Lower leg skin (tissue), 4 donors: Measurements from ENCODE around the gene NPAS2. TPM values are rescaled to one million over a fixed set of nuclear protein-coding genes. Genes with fewer than 3 reads are reported as not detected.

ENCODE experiments used
- DNase-seq, 2 donors: peaks; one replicate each; pipeline ENCODE4 v3.0.0-alpha.2; 2019; ENCODE audit warnings: low spot score in 2 of 2
- H3K4me3 ChIP-seq: fragments of 200-600 bp; sonication (generic); 2 replicates; pipeline ENCODE4 v1.5.1; 2017; ENCODE audit warnings: mild to moderate bottlenecking, low read depth; ENCODE audit not compliant: poor library complexity, severe bottlenecking
- POLR2A ChIP-seq, 2 donors: fragments of 450-650 bp; IDR thresholded peaks; one replicate each; pipeline ENCODE4 v1.6.1; 2016 to 2017; ENCODE audit warnings: antibody characterized with exemption in 2 of 2, mild to moderate bottlenecking in 1 of 2, moderate library complexity in 1 of 2
- WGBS, 2 donors: methylation state at CpG; one replicate each; pipeline ENCODE4 v1.1.5; 2018; 5-methylcytosine and 5-hydroxymethylcytosine counted together
- intact Hi-C: fragments of 100-400 bp; cut with DNase I; formaldehyde crosslinking; loops from one replicate; pipeline ENCODE4 v1.15.0; 2023; ENCODE audit warnings: low total_unique reads
- total RNA-seq, 4 donors: library from RNA; depleted of rRNA; stranded (reverse); fragments of >200 nt; gene quantifications; one replicate each; pipeline ENCODE4 v1.1.0, GENCODE V29; 2016
- TF ChIP-seq, protein P1 (sequence below), 3 donors: fragments of 450-650 bp; IDR thresholded peaks; one replicate each; pipeline ENCODE4 v1.5.1; 2016; ENCODE audit warnings: antibody characterized with exemption in 3 of 3, mild to moderate bottlenecking in 3 of 3, moderate library complexity in 2 of 3

Gene NPAS2
- total RNA-seq, 4 donors from 2014 or later = 58.0 to 75.5 (median 62.1) TPM

DNA sequence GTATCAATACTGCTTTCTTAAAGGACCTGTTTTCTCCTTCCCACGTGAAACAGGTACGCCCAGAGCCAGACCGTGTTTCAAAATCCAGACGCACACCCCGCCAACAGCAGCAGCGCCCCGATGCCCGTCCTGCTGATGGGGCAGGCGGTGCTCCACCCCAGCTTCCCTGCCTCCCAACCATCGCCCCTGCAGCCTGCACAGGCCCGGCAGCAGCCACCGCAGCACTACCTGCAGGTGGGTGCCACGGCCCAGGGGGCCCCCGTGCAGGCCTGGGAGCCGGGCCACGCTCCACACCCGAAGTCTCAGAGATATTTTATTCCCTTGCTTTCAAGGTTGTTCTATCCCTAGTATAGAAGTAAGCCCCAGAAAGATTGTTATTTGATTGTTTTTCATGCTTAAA lies 173.4 kb downstream of the NPAS2 start:
- 87 to 93% methylated on average over 17 of the region's 17 CpGs for WGBS, 2 donors
- DNase-seq = peak in 1 of 2 donors; percentile 62
- TF ChIP-seq, protein P1, sequence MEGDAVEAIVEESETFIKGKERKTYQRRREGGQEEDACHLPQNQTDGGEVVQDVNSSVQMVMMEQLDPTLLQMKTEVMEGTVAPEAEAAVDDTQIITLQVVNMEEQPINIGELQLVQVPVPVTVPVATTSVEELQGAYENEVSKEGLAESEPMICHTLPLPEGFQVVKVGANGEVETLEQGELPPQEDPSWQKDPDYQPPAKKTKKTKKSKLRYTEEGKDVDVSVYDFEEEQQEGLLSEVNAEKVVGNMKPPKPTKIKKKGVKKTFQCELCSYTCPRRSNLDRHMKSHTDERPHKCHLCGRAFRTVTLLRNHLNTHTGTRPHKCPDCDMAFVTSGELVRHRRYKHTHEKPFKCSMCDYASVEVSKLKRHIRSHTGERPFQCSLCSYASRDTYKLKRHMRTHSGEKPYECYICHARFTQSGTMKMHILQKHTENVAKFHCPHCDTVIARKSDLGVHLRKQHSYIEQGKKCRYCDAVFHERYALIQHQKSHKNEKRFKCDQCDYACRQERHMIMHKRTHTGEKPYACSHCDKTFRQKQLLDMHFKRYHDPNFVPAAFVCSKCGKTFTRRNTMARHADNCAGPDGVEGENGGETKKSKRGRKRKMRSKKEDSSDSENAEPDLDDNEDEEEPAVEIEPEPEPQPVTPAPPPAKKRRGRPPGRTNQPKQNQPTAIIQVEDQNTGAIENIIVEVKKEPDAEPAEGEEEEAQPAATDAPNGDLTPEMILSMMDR (IDR thresholded peaks at IDR 0.05) = no peak
- no peak for TF ChIP-seq POLR2A (IDR thresholded peaks at IDR 0.05)
- no peak overlapping the region for H3K4me3 ChIP-seq
- intact Hi-C loops = no loop called here

DNA sequence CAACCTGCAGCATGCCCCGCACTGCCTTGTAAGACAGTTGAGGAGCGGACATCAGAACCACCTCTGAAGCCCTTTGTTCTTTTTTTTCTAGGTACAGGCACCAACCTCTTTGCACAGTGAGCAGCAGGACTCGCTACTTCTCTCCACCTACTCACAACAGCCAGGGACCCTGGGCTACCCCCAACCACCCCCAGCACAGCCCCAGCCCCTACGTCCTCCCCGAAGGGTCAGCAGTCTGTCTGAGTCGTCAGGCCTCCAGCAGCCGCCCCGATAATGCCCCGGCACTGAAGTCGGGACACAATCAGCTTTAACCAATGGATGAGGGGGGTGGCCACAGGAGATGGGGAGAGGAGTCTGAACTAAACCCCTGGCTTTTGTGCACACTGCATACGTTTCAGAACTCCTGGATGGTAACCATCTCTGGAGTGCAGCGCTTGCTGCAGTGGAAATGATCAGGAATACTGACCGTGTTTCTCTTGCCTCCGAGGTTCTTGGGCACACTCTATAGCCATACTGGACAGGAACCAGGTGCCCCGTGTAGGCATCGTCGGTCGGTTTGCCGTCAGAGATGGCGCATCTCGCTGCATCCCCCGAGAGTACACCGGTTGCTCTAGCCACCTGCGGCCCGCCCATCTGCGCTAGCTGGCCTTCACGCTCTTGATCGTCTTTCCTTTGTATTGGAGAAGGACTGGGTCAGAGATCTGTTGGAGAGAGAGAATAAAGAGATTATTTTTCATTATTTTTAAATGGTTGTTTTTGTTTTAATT lies 175.6 kb downstream of the NPAS2 start:
- peak in 1 of 2 donors; percentile 74 for DNase-seq
- intact Hi-C loops = no loop called here
- WGBS, 2 donors = 93 to 94% methylated on average over 28 of the region's 28 CpGs
- TF ChIP-seq, protein P1 (IDR thresholded peaks at IDR 0.05) = no peak
- no peak for TF ChIP-seq POLR2A (IDR thresholded peaks at IDR 0.05)
- H3K4me3 ChIP-seq = no peak overlapping the region

DNA sequence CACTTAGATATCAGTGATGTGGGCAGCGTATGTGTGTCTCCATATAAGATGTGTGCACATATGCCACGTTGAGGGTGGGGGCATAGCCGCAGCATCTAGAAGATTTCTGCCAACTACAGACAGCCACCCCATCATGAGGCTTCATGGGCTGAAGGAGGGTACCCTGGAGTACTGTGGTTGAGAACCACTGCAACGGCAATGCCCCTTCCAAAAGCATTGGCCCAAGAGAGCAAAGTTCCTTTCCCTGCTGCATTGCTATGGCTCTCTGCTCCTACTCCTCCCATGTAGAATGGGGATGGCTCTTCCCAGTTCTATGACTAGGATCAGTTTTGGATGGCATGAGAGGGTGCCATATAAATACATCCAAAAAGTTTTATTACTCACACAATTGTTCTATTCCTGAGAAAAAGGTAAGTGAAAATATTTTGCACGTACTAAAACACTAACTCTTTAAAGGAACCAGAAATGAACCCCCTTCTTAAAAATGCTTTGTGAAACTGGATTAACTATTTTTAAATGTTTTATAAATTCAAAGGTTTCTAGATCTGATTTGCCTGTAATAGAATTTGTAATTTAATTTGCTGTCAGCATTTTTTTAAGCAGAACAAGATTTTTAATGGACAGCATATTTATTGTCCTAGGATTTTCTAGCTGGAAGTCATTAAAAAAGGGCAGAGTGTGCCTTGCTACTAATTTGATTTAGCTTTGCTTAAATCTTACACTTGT lies 177.7 kb downstream of the NPAS2 start:
- WGBS, 2 donors = 90% methylated on average over 5 of the region's 5 CpGs
- peak in 1 of 2 donors; percentile 39 for DNase-seq
- no peak overlapping the region for H3K4me3 ChIP-seq
- TF ChIP-seq POLR2A (IDR thresholded peaks at IDR 0.05) = no peak
- TF ChIP-seq, protein P1 (IDR thresholded peaks at IDR 0.05) = no peak
- intact Hi-C loops = no loop called here

DNA sequence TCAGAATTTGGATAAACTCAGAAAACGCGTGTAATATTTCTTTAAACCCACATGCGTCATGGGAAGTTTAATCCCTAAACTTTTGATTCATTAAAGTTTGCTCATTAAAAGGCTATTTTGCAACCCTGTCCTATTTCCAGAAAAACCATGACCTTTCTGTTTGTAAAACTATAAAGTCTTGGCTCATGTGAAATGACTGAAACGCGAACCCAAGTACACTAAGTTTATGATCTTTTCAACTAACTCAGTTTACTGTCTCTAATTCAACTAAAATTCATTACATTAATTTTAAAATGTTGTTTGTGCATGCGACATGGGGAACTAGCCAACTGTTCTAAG lies 178.3 kb downstream of the NPAS2 start:
- no peak overlapping the region for H3K4me3 ChIP-seq
- DNase-seq = no peak
- intact Hi-C loops = no loop called here
- TF ChIP-seq, protein P1 (IDR thresholded peaks at IDR 0.05) = no peak
- no peak for TF ChIP-seq POLR2A (IDR thresholded peaks at IDR 0.05)
- WGBS, 2 donors = 70% methylated on average over 6 of the region's 6 CpGs

DNA sequence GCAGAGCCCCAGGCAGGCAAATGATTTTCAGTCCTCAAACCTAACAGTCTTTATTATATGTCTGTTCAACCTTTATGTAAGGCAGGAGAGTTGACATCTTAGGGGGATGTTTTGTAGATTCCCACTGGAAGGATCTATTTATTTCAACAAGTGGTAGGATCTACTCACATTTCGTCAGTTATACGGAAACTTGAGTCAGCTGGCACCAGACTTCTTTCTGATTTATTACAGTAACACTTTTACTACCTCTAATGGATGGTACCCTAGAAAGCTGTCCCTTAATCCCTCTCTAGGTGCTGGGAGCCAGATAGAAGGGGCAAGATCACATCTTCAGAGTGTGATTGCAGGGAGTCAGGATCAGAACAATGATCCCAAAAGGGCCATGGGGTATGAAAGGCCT lies 180.1 kb downstream of the NPAS2 start:
- intact Hi-C loops = no loop called here

More for the DNA sequence above, 180.1 kb downstream of the NPAS2 start:
- no peak overlapping the region for H3K4me3 ChIP-seq
- 71 to 81% methylated on average over 2 of the region's 2 CpGs for WGBS, 2 donors
- no peak for DNase-seq
- TF ChIP-seq, protein P1 (IDR thresholded peaks at IDR 0.05) = no peak
- TF ChIP-seq POLR2A (IDR thresholded peaks at IDR 0.05) = no peak
